K562 (cell line): ENCODE results near the gene CENPX. TPM values are rescaled to one million over a fixed set of nuclear protein-coding genes. Genes with fewer than 3 reads are reported as not detected.

Experiments
- ARNT ChIP-seq, 2 experiments: fragments of 450-650 bp; IDR thresholded peaks; 2 replicates each; pipeline ENCODE4 v1.6.1; 2016; ENCODE audit warnings: mild to moderate bottlenecking in 1 of 2
- ATF1 ChIP-seq, 2 experiments: fragments of 450-650 bp in 1 of 2; IDR thresholded peaks; 2 replicates each; pipeline ENCODE4 v1.6.1; 2016; ENCODE audit warnings: missing compliant biosample characterization in 1 of 2, missing genetic modification characterization in 1 of 2
- ATF2 ChIP-seq: sonication (generic); formaldehyde crosslinking; IDR thresholded peaks from 2 replicates; pipeline ENCODE4 v1.8.1; 2022; ENCODE audit warnings: missing genetic modification reagents
- CREB3 ChIP-seq: fragments of 450-650 bp; conservative IDR thresholded peaks from 2 replicates; pipeline ENCODE4 v1.6.1; 2016; ENCODE audit warnings: missing genetic modification characterization, low read depth, mild to moderate bottlenecking, missing compliant biosample characterization, moderate library complexity
- FOXM1 ChIP-seq, 2 experiments: fragments of 450-650 bp in 1 of 2; sonication (generic) in 1 of 2; formaldehyde crosslinking in 1 of 2; IDR thresholded peaks; 2 replicates each; pipeline versions ENCODE4 v1.6.1 to v1.9.0; 2017 to 2022; ENCODE audit warnings: low read depth in 2 of 2, mild to moderate bottlenecking in 2 of 2, missing genetic modification reagents in 1 of 2, moderate library complexity in 1 of 2
- HDAC1 ChIP-seq, 2 experiments: fragments of 450-650 bp; IDR thresholded peaks; 2 replicates each; pipeline ENCODE4 v1.6.1; 2016 to 2017; ENCODE audit warnings: inconsistent platforms in 1 of 2, mild to moderate bottlenecking in 1 of 2, moderate library complexity in 1 of 2
- MAX ChIP-seq: sonication (generic); formaldehyde crosslinking; IDR thresholded peaks from 2 replicates; pipeline ENCODE4 v1.9.0; 2022; ENCODE audit warnings: mild to moderate bottlenecking, missing genetic modification reagents
- NR2F6 ChIP-seq: fragments of 450-650 bp; formaldehyde crosslinking; IDR thresholded peaks from 2 replicates; pipeline ENCODE4 v1.4.0; 2020; ENCODE audit warnings: mild to moderate bottlenecking
- PKNOX1 ChIP-seq: fragments of 450-650 bp; IDR thresholded peaks from 2 replicates; pipeline ENCODE4 v1.6.1; 2016
- POLR2B ChIP-seq: fragments of 450-650 bp; IDR thresholded peaks from 2 replicates; pipeline ENCODE4 v1.6.1; 2018; ENCODE audit warnings: low read depth; ENCODE audit not compliant: partially characterized antibody
- TAF15 ChIP-seq: fragments of 200-400 bp; formaldehyde crosslinking; IDR thresholded peaks from 2 replicates; pipeline ENCODE4 v1.6.1; 2017; ENCODE audit warnings: mild to moderate bottlenecking, low read depth, low read length, moderate library complexity
- TSHZ1 ChIP-seq: fragments of 250-450 bp; sonication (Bioruptor Pico); IDR thresholded peaks from 2 replicates; pipeline ENCODE4 v1.4.0; 2020; ENCODE audit warnings: mild to moderate bottlenecking, moderate library complexity
- ZNF408 ChIP-seq: fragments of 250-450 bp; sonication (Bioruptor Pico); IDR thresholded peaks from 2 replicates; pipeline ENCODE4 v1.4.0; 2020; ENCODE audit warnings: low read depth, mild to moderate bottlenecking, moderate library complexity
- ZNF655 ChIP-seq: fragments of 250-450 bp; sonication (Bioruptor Pico); IDR thresholded peaks from 2 replicates; pipeline ENCODE4 v1.5.0; 2021
- ZNF699 ChIP-seq: fragments of 250-450 bp; sonication (Bioruptor Pico); IDR thresholded peaks from 2 replicates; pipeline ENCODE4 v1.8.0; 2021; ENCODE audit warnings: mild to moderate bottlenecking, moderate library complexity; ENCODE audit not compliant: insufficient replicate concordance
- ZNF76 ChIP-seq: fragments of 250-450 bp; sonication (Bioruptor Pico); IDR thresholded peaks from 2 replicates; pipeline ENCODE4 v1.4.0; 2020; ENCODE audit warnings: mild to moderate bottlenecking, moderate library complexity, borderline replicate concordance
- polyA plus RNA-seq, 8 experiments: library from polyadenylated mRNA; depleted of rRNA in 4 of 8; stranded (reverse) in 5 of 8; unstranded in 3 of 8; fragments of >200 nt; fragmentation: Nextera tagmentation in 2 of 8; fragmentation: Illumina TruSeq in 1 of 8; extraction: Ambion mirVana in 2 of 8; extraction: Trizol in 1 of 8; gene quantifications; 2 replicates each; pipeline versions ENCODE4 v1.2.1 to v1.2.3, GENCODE V29; 2011 to 2014; ENCODE audit warnings: inconsistent platforms in 1 of 8, missing spikeins in 1 of 8
- total RNA-seq, 7 experiments: library from RNA; depleted of rRNA in 6 of 7; stranded (reverse); fragments of >200 nt in 6 of 7; fragmentation: Illumina TruSeq in 2 of 7; extraction: Trizol in 2 of 7; gene quantifications; 2 replicates each; pipeline versions ENCODE4 v1.2.1 to v1.2.3, GENCODE V29; 2011 to 2021; ENCODE audit warnings: low replicate concordance in 1 of 7

Gene CENPX
- total and polyA plus RNA-seq, 9 of the 15 experiments (the other 6 are each of a cell fraction or from before 2014, with no cell fraction given), result 32.7 to 352 (median 127) TPM

GRCh38 chr17:82037092-82037888, 14.6 kb upstream of the CENPX start, which contains the start of gene DCXR (continued):
- TF ChIP-seq FOXM1 (IDR thresholded peaks at IDR 0.05; ENCODE audit: low read depth), result no peak; the same call in 1 of the 2 replicates
- 0 out of 2 replicates have a peak, but pooled peaks have one; percentile 32 for TF ChIP-seq FOXM1 (CRISPR knock-in tag; IDR thresholded peaks at IDR 0.05; ENCODE audit: low read depth)
- TF ChIP-seq TSHZ1 (CRISPR knock-in tag), result no peak
- peak; percentile 97 for TF ChIP-seq POLR2B
- TF ChIP-seq CREB3 (tag), result no peak
- TF ChIP-seq ARNT (IDR thresholded peaks at IDR 0.05), result no peak
- TF ChIP-seq ATF1 (CRISPR knock-in tag; IDR thresholded peaks at IDR 0.05), result no peak
- peak; percentile 62 for TF ChIP-seq ATF1 (tag; IDR thresholded peaks at IDR 0.05)
- TF ChIP-seq TAF15, result no peak
- TF ChIP-seq PKNOX1, result peak; percentile 87
- no peak for TF ChIP-seq ZNF699
- TF ChIP-seq ZNF76 (CRISPR knock-in tag), result no peak
- TF ChIP-seq ZNF408 (CRISPR knock-in tag), result no peak
- peak in 1 of 2 experiments; percentile 99; a peak in 3 of 4 replicates for TF ChIP-seq HDAC1 (IDR thresholded peaks at IDR 0.05)
- no peak for TF ChIP-seq ATF2
- TF ChIP-seq NR2F6 (CRISPR knock-in tag), result no peak
- peak; percentile 97 for TF ChIP-seq MAX (CRISPR knock-in tag)
- no peak for TF ChIP-seq ZNF655 (CRISPR knock-in tag)
